ENCODE measurements around the gene MACROD2.

MACROD2 gene

GRCh38 chr20:15387228-15387627 is 1391.9 kb downstream of the MACROD2 start (continued):
- TF ChIP-seq, protein P1, sequence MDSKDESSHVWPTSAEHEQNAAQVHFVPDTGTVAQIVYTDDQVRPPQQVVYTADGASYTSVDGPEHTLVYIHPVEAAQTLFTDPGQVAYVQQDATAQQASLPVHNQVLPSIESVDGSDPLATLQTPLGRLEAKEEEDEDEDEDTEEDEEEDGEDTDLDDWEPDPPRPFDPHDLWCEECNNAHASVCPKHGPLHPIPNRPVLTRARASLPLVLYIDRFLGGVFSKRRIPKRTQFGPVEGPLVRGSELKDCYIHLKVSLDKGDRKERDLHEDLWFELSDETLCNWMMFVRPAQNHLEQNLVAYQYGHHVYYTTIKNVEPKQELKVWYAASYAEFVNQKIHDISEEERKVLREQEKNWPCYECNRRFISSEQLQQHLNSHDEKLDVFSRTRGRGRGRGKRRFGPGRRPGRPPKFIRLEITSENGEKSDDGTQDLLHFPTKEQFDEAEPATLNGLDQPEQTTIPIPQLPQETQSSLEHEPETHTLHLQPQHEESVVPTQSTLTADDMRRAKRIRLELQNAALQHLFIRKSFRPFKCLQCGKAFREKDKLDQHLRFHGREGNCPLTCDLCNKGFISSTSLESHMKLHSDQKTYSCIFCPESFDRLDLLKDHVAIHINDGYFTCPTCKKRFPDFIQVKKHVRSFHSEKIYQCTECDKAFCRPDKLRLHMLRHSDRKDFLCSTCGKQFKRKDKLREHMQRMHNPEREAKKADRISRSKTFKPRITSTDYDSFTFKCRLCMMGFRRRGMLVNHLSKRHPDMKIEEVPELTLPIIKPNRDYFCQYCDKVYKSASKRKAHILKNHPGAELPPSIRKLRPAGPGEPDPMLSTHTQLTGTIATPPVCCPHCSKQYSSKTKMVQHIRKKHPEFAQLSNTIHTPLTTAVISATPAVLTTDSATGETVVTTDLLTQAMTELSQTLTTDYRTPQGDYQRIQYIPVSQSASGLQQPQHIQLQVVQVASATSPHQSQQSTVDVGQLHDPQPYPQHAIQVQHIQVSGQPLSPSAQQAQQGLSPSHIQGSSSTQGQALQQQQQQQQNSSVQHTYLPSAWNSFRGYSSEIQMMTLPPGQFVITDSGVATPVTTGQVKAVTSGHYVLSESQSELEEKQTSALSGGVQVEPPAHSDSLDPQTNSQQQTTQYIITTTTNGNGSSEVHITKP (tag by site-specific recombination; IDR thresholded peaks at IDR 0.05) = no peak
- TF ChIP-seq ZNF513 (tag by site-specific recombination; IDR thresholded peaks at IDR 0.05) = no peak

- CTCF ChIA-PET = no interaction called here
- TF ChIP-seq MEIS1 (CRISPR knock-in tag; IDR thresholded peaks at IDR 0.05; ENCODE audit: borderline replicate concordance) = no peak
- no peak for TF ChIP-seq ZNF16 (tag by site-specific recombination; IDR thresholded peaks at IDR 0.05; ENCODE audit: low read depth)
- TF ChIP-seq ZNF777 (tag by site-specific recombination; IDR thresholded peaks at IDR 0.05; ENCODE audit: borderline replicate concordance) = no peak
- TF ChIP-seq ZNF561 (tag by site-specific recombination; IDR thresholded peaks at IDR 0.05; ENCODE audit: borderline replicate concordance) = no peak
- TF ChIP-seq ZNF37A (tag by site-specific recombination; IDR thresholded peaks at IDR 0.05) = no peak
- no peaks in the 10 kb centered on the region for H3K36me3 ChIP-seq (ENCODE audit: control insufficient read depth in 2 of 2, insufficient read depth in 1 of 2, low read length in 2 of 2)
- H3K9me3 ChIP-seq (ENCODE audit: control insufficient read depth, insufficient read depth, low read depth, low read length) = no peaks in the 10 kb centered on the region
- H3K4me3 ChIP-seq (ENCODE audit: low read depth, low read length) = no peak overlapping the region
- no peaks in the 10 kb centered on the region for H3K4me1 ChIP-seq (ENCODE audit: control insufficient read depth, insufficient read depth, low read length)
- H3K27ac ChIP-seq (ENCODE audit: extremely low read depth, low read depth, low read length) = no peak overlapping the region
- POLR2A ChIA-PET = no interaction called here
These were observed 1400.1 kb downstream of the MACROD2 start for GRCh38 chr20:15395457-15395856.

- ChIA-PET POLR2A (no interaction called here), CTCF (interaction anchor here (1.1 kb wide), 1 partner anchor 13 kb away, joined by 4 read pairs; no protein-coding TSS in a partner anchor)
- H3K27ac ChIP-seq (ENCODE audit: extremely low read depth, low read depth, low read length) = no peak overlapping the region
- no peaks in the 10 kb centered on the region for H3K4me1 ChIP-seq (ENCODE audit: control insufficient read depth, insufficient read depth, low read length)
- no peak overlapping the region for H3K4me3 ChIP-seq (ENCODE audit: low read depth, low read length)
- TF ChIP-seq ZNF560 (tag by site-specific recombination; IDR thresholded peaks at IDR 0.05; ENCODE audit: borderline replicate concordance) (no peak), ZNF248 (tag by site-specific recombination; IDR thresholded peaks at IDR 0.05) (no peak), ZNF561 (tag by site-specific recombination; IDR thresholded peaks at IDR 0.05; ENCODE audit: borderline replicate concordance) (no peak), SALL2 (tag by site-specific recombination; IDR thresholded peaks at IDR 0.05; ENCODE audit: borderline replicate concordance) (no peak), ZNF473 (tag by site-specific recombination; IDR thresholded peaks at IDR 0.05) (no peak), ZNF792 (tag by site-specific recombination; IDR thresholded peaks at IDR 0.05) (no peak), ZNF549 (tag by site-specific recombination; IDR thresholded peaks at IDR 0.05) (no peak), ZEB2 (tag by site-specific recombination; IDR thresholded peaks at IDR 0.05) (no peak), ZNF785 (tag by site-specific recombination; IDR thresholded peaks at IDR 0.05) (no peak), ZFHX2 (tag by site-specific recombination; conservative IDR thresholded peaks at IDR 0.05) (no peak)
- H3K36me3 ChIP-seq (ENCODE audit: control insufficient read depth in 2 of 2, insufficient read depth in 1 of 2, low read length in 2 of 2) = no peaks in the 10 kb centered on the region
- H3K9me3 ChIP-seq (ENCODE audit: control insufficient read depth, insufficient read depth, low read depth, low read length) = no peaks in the 10 kb centered on the region
These were observed 1400.7 kb downstream of the MACROD2 start for GRCh38 chr20:15396026-15396425.

DNA sequence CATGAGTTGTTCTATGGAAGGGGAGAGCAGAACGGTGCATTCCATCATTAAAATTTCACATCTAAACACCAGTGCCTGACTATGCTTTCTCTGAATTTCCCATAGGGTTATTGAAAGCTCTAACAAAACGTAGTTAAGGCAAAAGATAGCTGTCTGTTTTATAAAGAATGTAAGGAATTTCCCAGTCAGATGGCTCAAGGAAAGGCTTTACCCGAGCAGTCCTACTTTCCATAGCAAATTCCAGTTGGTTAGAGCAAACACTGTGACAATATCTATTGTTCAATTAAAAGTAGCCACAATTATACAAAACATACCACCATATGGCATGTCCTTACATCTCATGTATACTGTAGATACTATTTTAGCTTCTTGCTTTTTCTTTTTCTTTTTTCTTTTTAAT is 1401.6 kb downstream of the MACROD2 start:
- ChIA-PET POLR2A (no interaction called here), CTCF (interaction anchor here (0.7 to 1.1 kb wide), 2 partner anchors 14 to 21 kb away, joined by 3 to 4 read pairs; no protein-coding TSS in a partner anchor)
- no peak overlapping the region for H3K4me3 ChIP-seq (ENCODE audit: low read depth, low read length)
- no peaks in the 10 kb centered on the region for H3K4me1 ChIP-seq (ENCODE audit: control insufficient read depth, insufficient read depth, low read length)
- no peaks in the 10 kb centered on the region for H3K9me3 ChIP-seq (ENCODE audit: control insufficient read depth, insufficient read depth, low read depth, low read length)
- no peak overlapping the region for H3K27ac ChIP-seq (ENCODE audit: extremely low read depth, low read depth, low read length)
- no peaks in the 10 kb centered on the region for H3K36me3 ChIP-seq (ENCODE audit: control insufficient read depth in 2 of 2, insufficient read depth in 1 of 2, low read length in 2 of 2)
- TF ChIP-seq, protein P2, sequence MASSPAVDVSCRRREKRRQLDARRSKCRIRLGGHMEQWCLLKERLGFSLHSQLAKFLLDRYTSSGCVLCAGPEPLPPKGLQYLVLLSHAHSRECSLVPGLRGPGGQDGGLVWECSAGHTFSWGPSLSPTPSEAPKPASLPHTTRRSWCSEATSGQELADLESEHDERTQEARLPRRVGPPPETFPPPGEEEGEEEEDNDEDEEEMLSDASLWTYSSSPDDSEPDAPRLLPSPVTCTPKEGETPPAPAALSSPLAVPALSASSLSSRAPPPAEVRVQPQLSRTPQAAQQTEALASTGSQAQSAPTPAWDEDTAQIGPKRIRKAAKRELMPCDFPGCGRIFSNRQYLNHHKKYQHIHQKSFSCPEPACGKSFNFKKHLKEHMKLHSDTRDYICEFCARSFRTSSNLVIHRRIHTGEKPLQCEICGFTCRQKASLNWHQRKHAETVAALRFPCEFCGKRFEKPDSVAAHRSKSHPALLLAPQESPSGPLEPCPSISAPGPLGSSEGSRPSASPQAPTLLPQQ (tag by site-specific recombination; IDR thresholded peaks at IDR 0.05) = no peak
- TF ChIP-seq RBAK (tag by site-specific recombination; IDR thresholded peaks at IDR 0.05) (no peak), SETDB1 (IDR thresholded peaks at IDR 0.05; ENCODE audit: insufficient read length, low read length) (no peak), ZNF354C (tag by site-specific recombination; IDR thresholded peaks at IDR 0.05; ENCODE audit: borderline replicate concordance, low read depth) (no peak), ZNF2 (tag by site-specific recombination; IDR thresholded peaks at IDR 0.05) (no peak), ZNF544 (tag by site-specific recombination; IDR thresholded peaks at IDR 0.05) (no peak), PRDM6 (tag by site-specific recombination; IDR thresholded peaks at IDR 0.05) (no peak), ZNF48 (tag by site-specific recombination; IDR thresholded peaks at IDR 0.05) (no peak)
